ENCODE measurements around the gene GALM. TPM values are rescaled to one million over a fixed set of nuclear protein-coding genes. Genes with fewer than 3 reads are reported as not detected.
"Not testable (repeated sequence)": the region's sequence is repeated elsewhere in the genome, so short reads cannot be mapped to it uniquely, and the experiment has no call there.

The GALM gene
- 32.6 TPM for total RNA-seq

- peak; percentile 91 for DNase-seq (ENCODE audit: low spot score)
These were observed at the start of gene GALM for GRCh38 chr2:38665854-38666555. Gene GALM, plus strand, starts transcription at chr2:38666114. Its CDS starts 48 bp downstream, at chr2:38666162.

- no peak for DNase-seq (ENCODE audit: low spot score)
These were observed 48.6 kb upstream of the GALM start for GRCh38 chr2:38617301-38617700.

GRCh38 chr2:38619458-38620164, 46.3 kb upstream of the GALM start:
- DNase-seq (ENCODE audit: low spot score): no peak

GRCh38 chr2:38620282-38620977, 45.5 kb upstream of the GALM start:
- DNase-seq (ENCODE audit: low spot score): no peak

GRCh38 chr2:38621018-38621417, 44.9 kb upstream of the GALM start:
- DNase-seq (ENCODE audit: low spot score): no peak

GRCh38 chr2:38622210-38622609, 43.7 kb upstream of the GALM start:
- no peak for DNase-seq (ENCODE audit: low spot score)

- no peak for DNase-seq (ENCODE audit: low spot score)
These were observed 39.4 kb upstream of the GALM start for GRCh38 chr2:38626326-38627035.

- DNase-seq (ENCODE audit: low spot score): no peak
These were observed 38.5 kb upstream of the GALM start for GRCh38 chr2:38627391-38627790.

- no peak for DNase-seq (ENCODE audit: low spot score)
These were observed 36.2 kb upstream of the GALM start for GRCh38 chr2:38629684-38630083.

- DNase-seq (ENCODE audit: low spot score): no peak
These were observed 33.9 kb upstream of the GALM start for GRCh38 chr2:38631976-38632375.

GRCh38 chr2:38632980-38633379, 32.9 kb upstream of the GALM start:
- no peak for DNase-seq (ENCODE audit: low spot score)

- DNase-seq (ENCODE audit: low spot score): no peak
These were observed 32.0 kb upstream of the GALM start for GRCh38 chr2:38633895-38634294.

GRCh38 chr2:38634684-38635083, 31.2 kb upstream of the GALM start:
- DNase-seq (ENCODE audit: low spot score): no peak

- no peak for DNase-seq (ENCODE audit: low spot score)
These were observed 30.8 kb upstream of the GALM start for GRCh38 chr2:38635139-38635538.

GRCh38 chr2:38636069-38636468, 29.8 kb upstream of the GALM start:
- no peak for DNase-seq (ENCODE audit: low spot score)

GRCh38 chr2:38642373-38643017, 23.4 kb upstream of the GALM start:
- not testable (repeated sequence) for DNase-seq (ENCODE audit: low spot score)

GRCh38 chr2:38643021-38643671, 22.8 kb upstream of the GALM start:
- no peak for DNase-seq (ENCODE audit: low spot score)

- DNase-seq (ENCODE audit: low spot score): not testable (repeated sequence)
These were observed 22.0 kb upstream of the GALM start for GRCh38 chr2:38643683-38644511.

- DNase-seq (ENCODE audit: low spot score): no peak
These were observed 17.7 kb upstream of the GALM start for GRCh38 chr2:38648107-38648761.

Measured in mucosa of gallbladder (tissue), 1 donor.